ENCODE results near the gene PVALB. TPM values are rescaled to one million over a fixed set of nuclear protein-coding genes. Genes with fewer than 3 reads are reported as not detected.

The PVALB gene
- total RNA-seq, 2 donors from 2014 or later = not detected

DNA sequence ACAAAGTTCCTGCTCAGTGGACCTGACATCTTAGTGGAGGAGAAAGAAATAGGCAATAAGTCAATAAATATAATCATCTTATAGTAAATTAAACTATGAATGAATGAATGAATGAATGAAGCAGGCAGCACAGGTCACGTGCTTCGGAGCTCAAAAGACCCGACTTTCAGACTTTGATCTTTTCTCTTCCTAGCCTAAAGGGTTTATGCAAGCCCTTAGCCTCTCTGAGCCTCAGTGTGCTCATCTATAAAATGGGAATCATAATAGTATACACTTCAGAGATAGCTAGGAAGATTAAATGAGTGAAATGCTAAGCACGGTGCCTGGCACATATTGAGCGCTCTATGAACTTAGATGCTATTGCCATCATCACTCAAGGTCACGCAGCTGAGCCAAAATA, 7.5 kb downstream of the PVALB start:
- Histone ChIP-seq H3K27me3 (no peaks in the 10 kb centered on the region), H3K4me3 (no peak overlapping the region), H3K27ac (no peak overlapping the region), H3K9me3 (no peaks in the 10 kb centered on the region), H3K4me1 (no peaks in the 10 kb centered on the region), H3K36me3 (no peaks in the 10 kb centered on the region)
- DNase-seq (ENCODE audit: low spot score) = no peak
- no peak for TF ChIP-seq CTCF (IDR thresholded peaks at IDR 0.05)

- H3K27ac ChIP-seq = no peak overlapping the region
- no peak for DNase-seq (ENCODE audit: low spot score)
- H3K27me3 ChIP-seq = no peaks in the 10 kb centered on the region
- TF ChIP-seq CTCF (IDR thresholded peaks at IDR 0.05) = no peak
- H3K4me3 ChIP-seq = no peak overlapping the region
- no peaks in the 10 kb centered on the region for H3K36me3 ChIP-seq
- no peaks in the 10 kb centered on the region for H3K4me1 ChIP-seq
- no peaks in the 10 kb centered on the region for H3K9me3 ChIP-seq
These were observed 8.0 kb downstream of the PVALB start for GRCh38 chr22:36808721-36809344.

GRCh38 chr22:36807627-36808026, 9.2 kb downstream of the PVALB start:
- TF ChIP-seq CTCF (IDR thresholded peaks at IDR 0.05) = no peak
- no peak for DNase-seq (ENCODE audit: low spot score)
- Histone ChIP-seq H3K27ac (no peak overlapping the region), H3K4me3 (no peak overlapping the region), H3K36me3 (no peaks in the 10 kb centered on the region), H3K4me1 (no peaks in the 10 kb centered on the region), H3K27me3 (no peaks in the 10 kb centered on the region), H3K9me3 (no peaks in the 10 kb centered on the region)

DNA sequence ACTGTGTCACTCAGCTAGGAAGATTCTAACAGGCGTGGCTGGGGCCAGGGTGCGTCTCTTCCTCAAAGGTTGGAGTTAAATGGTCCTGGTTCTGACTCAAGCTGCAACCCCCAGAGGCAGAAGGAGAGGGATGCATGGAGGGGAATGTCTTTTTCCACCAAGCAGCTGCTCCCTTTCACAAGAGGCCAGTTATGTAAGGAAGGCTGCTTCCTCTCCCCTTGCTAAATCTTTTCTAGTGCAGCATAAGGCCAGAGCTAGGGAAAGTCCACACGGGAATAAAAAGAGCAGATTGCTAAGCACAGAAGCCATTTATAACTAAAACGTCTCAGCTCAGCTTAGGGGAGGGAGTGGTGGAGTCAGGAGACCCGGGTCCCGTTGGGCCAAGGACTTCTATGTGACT, 10.0 kb downstream of the PVALB start:
- Histone ChIP-seq H3K36me3 (no peaks in the 10 kb centered on the region), H3K27ac (no peak overlapping the region), H3K9me3 (no peaks in the 10 kb centered on the region), H3K4me3 (no peak overlapping the region), H3K4me1 (no peaks in the 10 kb centered on the region), H3K27me3 (no peaks in the 10 kb centered on the region)
- no peak for DNase-seq (ENCODE audit: low spot score)
- no peak for TF ChIP-seq CTCF (IDR thresholded peaks at IDR 0.05)

GRCh38 chr22:36803358-36803757, 13.5 kb downstream of the PVALB start:
- Histone ChIP-seq H3K4me3 (no peak overlapping the region), H3K9me3 (no peaks in the 10 kb centered on the region), H3K27ac (no peak overlapping the region), H3K36me3 (no peaks in the 10 kb centered on the region), H3K27me3 (no peaks in the 10 kb centered on the region), H3K4me1 (no peaks in the 10 kb centered on the region)
- DNase-seq (ENCODE audit: low spot score) = no peak
- TF ChIP-seq CTCF (IDR thresholded peaks at IDR 0.05) = no peak

- no peak for TF ChIP-seq CTCF (IDR thresholded peaks at IDR 0.05)
- Histone ChIP-seq H3K36me3 (no peaks in the 10 kb centered on the region), H3K4me1 (no peaks in the 10 kb centered on the region), H3K27me3 (no peaks in the 10 kb centered on the region), H3K9me3 (no peaks in the 10 kb centered on the region), H3K27ac (no peak overlapping the region), H3K4me3 (no peak overlapping the region)
- DNase-seq (ENCODE audit: low spot score) = no peak
These were observed 18.2 kb downstream of the PVALB start for GRCh38 chr22:36798674-36799066.
